OCI-LY7 (cell line): ENCODE results near the gene ALS2CL. TPM values are rescaled to one million over a fixed set of nuclear protein-coding genes. Genes with fewer than 3 reads are reported as not detected.

ENCODE experiments used
- BruUV-seq: library from RNA; stranded (reverse); fragments of 400-500 nt; replicated peaks from 2 replicates; lab custom pipeline; 2021; lab: Mats Ljungman, UMichigan
- CTCF ChIA-PET: fragments of 300-600 bp; sonication (Branson Sonifier 250); formaldehyde crosslinking; loops from one replicate; lab custom pipeline; 2022; ENCODE audit warnings: antibody characterized with exemption; ENCODE audit not compliant: unreplicated experiment; lab: Charles Lee
- POLR2A ChIA-PET: fragments of 300-600 bp; sonication (Branson Sonifier 250); formaldehyde crosslinking; loops from one replicate; lab custom pipeline; 2022; ENCODE audit warnings: antibody characterized with exemption; lab: Charles Lee
- DNase-seq: peaks from one replicate; pipeline ENCODE4 v3.0.0-alpha.2; 2015; ENCODE audit warnings: low spot score
- H2AFZ ChIP-seq: fragments of 200-600 bp; sonication (generic), shearing (Covaris generic); 2 replicates; pipeline ENCODE4 v1.6.1; 2014; ENCODE audit warnings: mild to moderate bottlenecking, antibody characterized with exemption, low read length, moderate library complexity
- H3K27ac ChIP-seq: fragments of 200-600 bp; sonication (generic); 2 replicates; pipeline ENCODE4 v1.5.1; 2014; ENCODE audit warnings: mixed run types, low read depth, mild to moderate bottlenecking, moderate library complexity, low read length, inconsistent platforms; ENCODE audit not compliant: poor library complexity, severe bottlenecking
- H3K36me3 ChIP-seq: fragments of 200-600 bp; sonication (generic); 2 replicates; pipeline ENCODE4 v1.6.1; 2014; ENCODE audit warnings: mild to moderate bottlenecking, antibody characterized with exemption, low read length, moderate library complexity, mixed read lengths; ENCODE audit not compliant: insufficient read depth
- H3K4me1 ChIP-seq: fragments of 200-600 bp; sonication (generic); 2 replicates; pipeline ENCODE4 v1.5.1; 2014; ENCODE audit warnings: mild to moderate bottlenecking, low read length; ENCODE audit not compliant: insufficient read depth, poor library complexity, severe bottlenecking
- H3K4me2 ChIP-seq: fragments of 200-600 bp; sonication (generic); 2 replicates; pipeline ENCODE4 v1.6.1; 2014; ENCODE audit warnings: mild to moderate bottlenecking, low read length
- H3K4me3 ChIP-seq: fragments of 200-600 bp; sonication (generic); 2 replicates; pipeline ENCODE4 v1.5.1; 2014; ENCODE audit warnings: mild to moderate bottlenecking, low read depth, low read length; ENCODE audit not compliant: poor library complexity, severe bottlenecking
- H3K79me2 ChIP-seq: fragments of 200-600 bp; sonication (generic); 2 replicates; pipeline ENCODE4 v1.6.1; 2016; ENCODE audit warnings: low read depth, mild to moderate bottlenecking, low read length, moderate library complexity, mixed read lengths; ENCODE audit not compliant: insufficient read depth
- H3K9me2 ChIP-seq: fragments of 200-600 bp; sonication (generic); 2 replicates; pipeline ENCODE4 v1.6.1; 2016; ENCODE audit warnings: mild to moderate bottlenecking, low read length, mixed read lengths; ENCODE audit not compliant: insufficient read depth
- H3K9me3 ChIP-seq: fragments of 200-600 bp; sonication (generic); 2 replicates; pipeline ENCODE4 v1.6.1; 2014; ENCODE audit warnings: mild to moderate bottlenecking, mixed run types, low read length, mixed read lengths
- H4K20me1 ChIP-seq: fragments of 200-600 bp; sonication (generic); 2 replicates; pipeline ENCODE4 v1.6.1; 2014; ENCODE audit warnings: mild to moderate bottlenecking, antibody characterized with exemption, low read length, moderate library complexity, mixed read lengths; ENCODE audit not compliant: insufficient read depth
- CTCF ChIP-seq: fragments of 200-600 bp; sonication (generic); conservative IDR thresholded peaks from 2 replicates; pipeline ENCODE4 v1.5.1; 2014; ENCODE audit warnings: mild to moderate bottlenecking, antibody characterized with exemption, low read length, moderate library complexity, mixed read lengths
- EZH2phosphoT487 ChIP-seq: fragments of 200-600 bp; sonication (generic); IDR thresholded peaks from 2 replicates; pipeline ENCODE4 v1.6.1; 2018; ENCODE audit warnings: low read depth, borderline replicate concordance, mild to moderate bottlenecking, mixed run types, antibody characterized with exemption, low read length, moderate library complexity, mixed read lengths
- intact Hi-C: fragments of 100-400 bp; cut with micrococcal nuclease; formaldehyde crosslinking; loops from one replicate; pipeline ENCODE4 v1.10.0; 2022; ENCODE audit not compliant: unreplicated experiment
- total RNA-seq, 2 experiments: library from RNA; depleted of rRNA in 1 of 2; stranded (reverse); fragments of >200 nt in 1 of 2; shearing (Covaris generic) in 1 of 2; gene quantifications; 2 replicates each; pipeline ENCODE4 v1.2.3, GENCODE V29; 2014 to 2022

The ALS2CL gene
- total RNA-seq, 2 experiments from 2014 or later: 0.28 TPM; not detected in 1

GRCh38 chr3:46661776-46662766, 31.4 kb downstream of the ALS2CL start:
- Histone ChIP-seq H3K36me3 (no peaks in the 10 kb centered on the region), H3K4me1 (peaks cover 5% of the 10 kb centered on the region), H3K27ac (no peak overlapping the region), H2AFZ (no peak overlapping the region), H3K79me2 (no peaks in the 10 kb centered on the region), H3K4me2 (no peak overlapping the region), H3K9me3 (no peaks in the 10 kb centered on the region), H3K4me3 (no peak overlapping the region), H3K9me2 (no peaks in the 10 kb centered on the region), H4K20me1 (no peaks in the 10 kb centered on the region)
- intact Hi-C loops: loop anchor here (2.0 kb wide), 1 partner anchor 173 kb away; no protein-coding TSS in a partner anchor
- POLR2A ChIA-PET: no interaction called here
- no TSS peak for BruUV-seq
- TF ChIP-seq EZH2phosphoT487 (no peak), CTCF (no peak)
- CTCF ChIA-PET: no interaction called here
- no peak for DNase-seq

GRCh38 chr3:46660543-46661523, 32.6 kb downstream of the ALS2CL start:
- BruUV-seq: no TSS peak

More at GRCh38 chr3:46660543-46661523, 32.6 kb downstream of the ALS2CL start:
- Histone ChIP-seq H3K36me3 (no peaks in the 10 kb centered on the region), H2AFZ (no peak overlapping the region), H3K4me2 (0 out of 2 replicates have a peak overlapping the region, but pooled peaks have one; percentile 10), H3K4me3 (no peak overlapping the region), H3K79me2 (no peaks in the 10 kb centered on the region), H3K4me1 (peaks cover 5% of the 10 kb centered on the region), H3K9me3 (no peaks in the 10 kb centered on the region), H3K27ac (no peak overlapping the region), H3K9me2 (no peaks in the 10 kb centered on the region), H4K20me1 (no peaks in the 10 kb centered on the region)
- intact Hi-C loops: loop anchor here (2.0 kb wide), 1 partner anchor 172 kb away; no protein-coding TSS in a partner anchor
- CTCF ChIA-PET: no interaction called here
- DNase-seq: peak; percentile 49
- POLR2A ChIA-PET: no interaction called here
- peak; percentile 35 for TF ChIP-seq CTCF
- TF ChIP-seq EZH2phosphoT487: no peak
